PFSK-1 (cell line): ENCODE data around the gene CLTA.

Source experiments
- SIN3A ChIP-seq: IDR thresholded peaks from 2 replicates; pipeline ENCODE4 v1.6.1; 2012; ENCODE audit warnings: mild to moderate bottlenecking, low read length, moderate library complexity, borderline replicate concordance; ENCODE audit not compliant: insufficient read depth
- TF ChIP-seq, protein P1 (sequence below), 2 experiments: IDR thresholded peaks; 2 replicates each; pipeline versions ENCODE4 v1.6.1 to v1.8.0; 2011 to 2012; ENCODE audit warnings: low read depth in 2 of 2, low read length in 2 of 2, control low read depth in 1 of 2, inconsistent platforms in 1 of 2, mild to moderate bottlenecking in 1 of 2, moderate library complexity in 1 of 2; ENCODE audit not compliant: insufficient read depth in 1 of 2

DNA sequence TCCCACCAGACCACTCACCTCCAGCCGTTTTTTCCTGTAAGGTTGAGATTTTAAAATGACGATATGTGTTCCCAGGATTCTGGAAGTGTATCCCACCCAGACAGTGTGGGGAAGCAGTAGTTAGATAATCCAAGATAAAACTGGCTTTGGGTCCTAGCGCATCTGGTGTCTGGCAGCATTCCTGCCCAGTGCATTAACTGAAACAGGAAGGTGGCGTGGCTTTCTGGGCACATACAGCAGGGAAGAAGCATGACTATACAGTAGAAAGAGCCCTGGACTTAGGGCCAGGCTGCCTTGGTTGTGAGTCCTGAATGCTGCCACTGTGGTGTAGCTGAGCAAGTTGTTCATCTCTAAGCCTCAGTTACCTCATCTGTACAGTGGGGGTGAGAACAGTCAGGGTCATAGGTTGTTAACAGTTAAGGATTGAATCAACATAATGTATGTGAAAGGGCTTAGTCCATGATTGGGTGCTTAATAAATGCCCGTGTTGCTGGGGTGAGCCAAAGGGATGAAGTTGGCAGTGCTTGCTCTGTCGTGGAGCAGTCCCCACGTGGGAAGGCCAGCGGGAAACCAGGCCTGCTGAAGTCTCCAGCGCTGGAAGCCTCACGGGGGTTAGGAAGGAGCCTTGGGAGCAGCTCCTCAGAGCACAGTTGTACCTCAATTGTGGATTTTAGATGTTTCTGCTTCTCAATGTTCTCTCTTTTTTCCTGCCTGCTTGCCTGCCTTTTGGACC lies 18.0 kb downstream of the CLTA start:
- TF ChIP-seq, protein P1, sequence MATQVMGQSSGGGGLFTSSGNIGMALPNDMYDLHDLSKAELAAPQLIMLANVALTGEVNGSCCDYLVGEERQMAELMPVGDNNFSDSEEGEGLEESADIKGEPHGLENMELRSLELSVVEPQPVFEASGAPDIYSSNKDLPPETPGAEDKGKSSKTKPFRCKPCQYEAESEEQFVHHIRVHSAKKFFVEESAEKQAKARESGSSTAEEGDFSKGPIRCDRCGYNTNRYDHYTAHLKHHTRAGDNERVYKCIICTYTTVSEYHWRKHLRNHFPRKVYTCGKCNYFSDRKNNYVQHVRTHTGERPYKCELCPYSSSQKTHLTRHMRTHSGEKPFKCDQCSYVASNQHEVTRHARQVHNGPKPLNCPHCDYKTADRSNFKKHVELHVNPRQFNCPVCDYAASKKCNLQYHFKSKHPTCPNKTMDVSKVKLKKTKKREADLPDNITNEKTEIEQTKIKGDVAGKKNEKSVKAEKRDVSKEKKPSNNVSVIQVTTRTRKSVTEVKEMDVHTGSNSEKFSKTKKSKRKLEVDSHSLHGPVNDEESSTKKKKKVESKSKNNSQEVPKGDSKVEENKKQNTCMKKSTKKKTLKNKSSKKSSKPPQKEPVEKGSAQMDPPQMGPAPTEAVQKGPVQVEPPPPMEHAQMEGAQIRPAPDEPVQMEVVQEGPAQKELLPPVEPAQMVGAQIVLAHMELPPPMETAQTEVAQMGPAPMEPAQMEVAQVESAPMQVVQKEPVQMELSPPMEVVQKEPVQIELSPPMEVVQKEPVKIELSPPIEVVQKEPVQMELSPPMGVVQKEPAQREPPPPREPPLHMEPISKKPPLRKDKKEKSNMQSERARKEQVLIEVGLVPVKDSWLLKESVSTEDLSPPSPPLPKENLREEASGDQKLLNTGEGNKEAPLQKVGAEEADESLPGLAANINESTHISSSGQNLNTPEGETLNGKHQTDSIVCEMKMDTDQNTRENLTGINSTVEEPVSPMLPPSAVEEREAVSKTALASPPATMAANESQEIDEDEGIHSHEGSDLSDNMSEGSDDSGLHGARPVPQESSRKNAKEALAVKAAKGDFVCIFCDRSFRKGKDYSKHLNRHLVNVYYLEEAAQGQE (IDR thresholded peaks at IDR 0.05; ENCODE audit: insufficient read depth in 1 of 2, low read depth in 2 of 2, low read length in 2 of 2) = no peak
- TF ChIP-seq SIN3A = no peak
